SK-N-SH (cell line): ENCODE data around the gene ZNF236.

ENCODE experiments used
- EP300 ChIP-seq, 2 experiments: IDR thresholded peaks; 2 replicates each; pipeline versions ENCODE4 v1.4.0 to v1.6.1; 2012; ENCODE audit warnings: borderline replicate concordance in 1 of 2, low read depth in 1 of 2, low read length in 1 of 2
- EZH2phosphoT487 ChIP-seq: fragments of 200-600 bp; sonication (generic); IDR thresholded peaks from 2 replicates; pipeline ENCODE4 v1.6.1; 2017; ENCODE audit warnings: low read depth, mixed run types, mild to moderate bottlenecking, antibody characterized with exemption, moderate library complexity, borderline replicate concordance
- JUND ChIP-seq: IDR thresholded peaks from 2 replicates; pipeline ENCODE4 v1.4.0; 2012
- MXI1 ChIP-seq: IDR thresholded peaks from 2 replicates; pipeline ENCODE4 v1.6.1; 2012; ENCODE audit warnings: mild to moderate bottlenecking, low read depth, low read length, improper control_type of control experiment
- POLR2AphosphoS5 ChIP-seq: IDR thresholded peaks from 2 replicates; pipeline ENCODE4 v1.6.1; 2012; ENCODE audit warnings: low read depth, low read length
- RCOR1 ChIP-seq: fragments of 150-350 bp; IDR thresholded peaks from 2 replicates; pipeline ENCODE4 v1.6.1; 2017; ENCODE audit warnings: antibody characterized with exemption, low read length
- RFX5 ChIP-seq: IDR thresholded peaks from 2 replicates; pipeline ENCODE4 v1.6.1; 2012; ENCODE audit warnings: mild to moderate bottlenecking, improper control_type of control experiment, low read length
- TAF1 ChIP-seq: IDR thresholded peaks from 2 replicates; pipeline ENCODE4 v1.6.1; 2012; ENCODE audit warnings: low read depth, mild to moderate bottlenecking, low read length, moderate library complexity, borderline replicate concordance
- TEAD4 ChIP-seq: IDR thresholded peaks from 2 replicates; pipeline ENCODE4 v1.4.0; 2012; ENCODE audit warnings: mild to moderate bottlenecking, borderline replicate concordance; ENCODE audit not compliant: insufficient read depth
- TF ChIP-seq, protein P1 (sequence below): IDR thresholded peaks from 2 replicates; pipeline ENCODE4 v1.4.0; 2012; ENCODE audit warnings: low read depth
- TF ChIP-seq, protein P2 (sequence below): fragments of 200-600 bp; sonication (generic); IDR thresholded peaks from 2 replicates; pipeline ENCODE4 v1.6.1; 2017; ENCODE audit warnings: antibody characterized with exemption, mild to moderate bottlenecking, moderate library complexity

DNA sequence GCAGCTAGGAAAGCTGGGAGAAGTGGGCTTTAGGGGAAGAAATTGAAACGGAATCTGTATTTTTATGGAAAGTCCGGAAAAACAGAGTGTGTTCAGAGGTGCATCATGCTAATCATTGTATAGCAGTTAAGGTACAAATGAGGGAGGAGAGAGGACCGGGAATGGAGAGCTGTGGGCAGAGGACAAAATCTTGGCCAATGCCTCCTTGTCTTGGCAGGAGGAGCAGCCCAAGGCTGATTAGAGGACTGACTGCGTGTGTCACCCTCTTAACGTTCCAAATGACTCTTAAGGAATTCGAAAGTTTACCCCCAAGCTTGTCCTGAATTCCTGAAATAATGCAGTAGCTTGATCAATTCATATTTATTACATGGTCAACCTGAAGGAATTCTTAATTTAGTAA, 81.0 kb downstream of the ZNF236 start:
- TF ChIP-seq POLR2AphosphoS5 (no peak), EZH2phosphoT487 (no peak), TAF1 (no peak), RFX5 (no peak), MXI1 (no peak), EP300 (IDR thresholded peaks at IDR 0.05; ENCODE audit: borderline replicate concordance in 1 of 2, low read depth in 1 of 2, low read length in 1 of 2) (no peak), JUND (no peak), RCOR1 (no peak), TEAD4 (no peak)
- TF ChIP-seq, protein P1, sequence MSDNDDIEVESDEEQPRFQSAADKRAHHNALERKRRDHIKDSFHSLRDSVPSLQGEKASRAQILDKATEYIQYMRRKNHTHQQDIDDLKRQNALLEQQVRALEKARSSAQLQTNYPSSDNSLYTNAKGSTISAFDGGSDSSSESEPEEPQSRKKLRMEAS, result no peak
- TF ChIP-seq, protein P2, sequence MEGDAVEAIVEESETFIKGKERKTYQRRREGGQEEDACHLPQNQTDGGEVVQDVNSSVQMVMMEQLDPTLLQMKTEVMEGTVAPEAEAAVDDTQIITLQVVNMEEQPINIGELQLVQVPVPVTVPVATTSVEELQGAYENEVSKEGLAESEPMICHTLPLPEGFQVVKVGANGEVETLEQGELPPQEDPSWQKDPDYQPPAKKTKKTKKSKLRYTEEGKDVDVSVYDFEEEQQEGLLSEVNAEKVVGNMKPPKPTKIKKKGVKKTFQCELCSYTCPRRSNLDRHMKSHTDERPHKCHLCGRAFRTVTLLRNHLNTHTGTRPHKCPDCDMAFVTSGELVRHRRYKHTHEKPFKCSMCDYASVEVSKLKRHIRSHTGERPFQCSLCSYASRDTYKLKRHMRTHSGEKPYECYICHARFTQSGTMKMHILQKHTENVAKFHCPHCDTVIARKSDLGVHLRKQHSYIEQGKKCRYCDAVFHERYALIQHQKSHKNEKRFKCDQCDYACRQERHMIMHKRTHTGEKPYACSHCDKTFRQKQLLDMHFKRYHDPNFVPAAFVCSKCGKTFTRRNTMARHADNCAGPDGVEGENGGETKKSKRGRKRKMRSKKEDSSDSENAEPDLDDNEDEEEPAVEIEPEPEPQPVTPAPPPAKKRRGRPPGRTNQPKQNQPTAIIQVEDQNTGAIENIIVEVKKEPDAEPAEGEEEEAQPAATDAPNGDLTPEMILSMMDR, result no peak
